SU-DHL-6 (cell line): Measurements from ENCODE around the gene RSPO3.

Experiments used
- CTCF ChIP-seq: fragments of 200-600 bp; sonication (generic); IDR thresholded peaks from one replicate; pipeline ENCODE4 v1.5.1; 2017; ENCODE audit warnings: antibody characterized with exemption, mild to moderate bottlenecking, low read length, moderate library complexity; ENCODE audit not compliant: insufficient read depth, poor library complexity, severe bottlenecking
- EZH2phosphoT487 ChIP-seq: fragments of 200-600 bp; sonication (generic), shearing (Covaris generic); conservative IDR thresholded peaks from 2 replicates; pipeline ENCODE4 v1.6.1; 2018; ENCODE audit warnings: mild to moderate bottlenecking, antibody characterized with exemption, low read length, moderate library complexity, mixed read lengths

DNA sequence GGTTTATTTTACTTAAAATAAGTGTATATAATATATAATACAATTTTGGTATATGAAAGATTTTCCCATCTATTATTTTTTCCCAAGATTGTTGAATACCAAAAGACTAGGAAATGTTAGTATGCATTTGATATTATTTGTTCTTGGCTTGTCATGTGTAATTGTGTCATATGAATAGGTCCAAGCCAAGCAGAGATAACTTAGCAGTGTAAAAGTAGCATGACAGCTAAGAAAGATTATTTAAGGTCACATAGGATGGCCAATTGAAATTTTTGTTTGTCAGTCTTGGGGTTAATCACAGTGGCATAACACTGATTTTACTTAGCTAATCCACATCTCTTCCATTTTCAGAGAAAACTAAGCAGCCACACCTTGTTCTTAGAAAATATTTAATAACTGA, 38.8 kb upstream of the RSPO3 start:
- TF ChIP-seq CTCF (no peak), EZH2phosphoT487 (no peak)
